ENCODE measurements around the gene TSPAN32.

TSPAN32 gene

DNA sequence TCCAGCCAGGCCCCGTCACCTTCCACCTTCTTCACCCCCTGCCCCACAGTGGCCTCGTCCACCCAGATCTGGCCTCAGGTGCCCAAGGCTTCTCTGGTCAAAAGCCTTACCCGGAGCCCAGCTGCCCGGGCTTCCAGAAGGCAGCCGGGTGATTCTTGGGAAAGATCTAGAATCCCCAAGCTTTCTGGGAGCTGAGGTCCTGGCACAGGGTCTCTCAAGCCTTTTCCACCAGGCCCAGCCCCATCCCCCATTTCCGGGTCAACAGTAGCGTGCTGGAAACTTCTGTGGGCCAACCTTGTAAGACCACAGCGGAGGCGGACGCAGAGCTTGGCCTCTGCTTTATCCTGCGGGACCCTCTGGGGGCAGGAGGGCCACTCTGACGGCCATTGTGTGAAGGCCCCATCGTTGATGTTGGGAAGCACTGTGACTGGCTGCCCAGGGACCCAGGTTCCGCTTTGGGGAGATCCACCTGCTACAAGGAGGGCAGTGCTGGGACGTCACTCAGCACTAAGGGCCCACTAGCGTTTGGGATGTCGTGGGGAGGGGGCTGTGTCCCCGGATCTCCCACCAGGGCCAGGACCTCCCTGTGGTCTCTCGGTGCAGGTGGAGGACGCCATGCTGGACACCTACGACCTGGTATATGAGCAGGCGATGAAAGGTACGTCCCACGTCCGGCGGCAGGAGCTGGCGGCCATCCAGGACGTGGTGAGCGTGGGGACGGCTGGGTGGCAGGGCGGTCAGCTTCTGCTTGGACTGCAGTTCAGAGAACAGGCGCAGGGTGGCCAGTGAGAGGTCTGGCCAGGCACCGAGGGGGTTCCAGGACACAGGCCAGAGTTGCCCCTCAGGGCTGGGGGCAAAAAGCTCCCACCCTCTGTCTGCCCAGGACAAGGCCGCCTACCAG, 11.5 kb downstream of the TSPAN32 start:
- DNase-seq (ENCODE audit: insufficient read length, low spot score) (no peak), FAIRE-seq (no peak)

DNA sequence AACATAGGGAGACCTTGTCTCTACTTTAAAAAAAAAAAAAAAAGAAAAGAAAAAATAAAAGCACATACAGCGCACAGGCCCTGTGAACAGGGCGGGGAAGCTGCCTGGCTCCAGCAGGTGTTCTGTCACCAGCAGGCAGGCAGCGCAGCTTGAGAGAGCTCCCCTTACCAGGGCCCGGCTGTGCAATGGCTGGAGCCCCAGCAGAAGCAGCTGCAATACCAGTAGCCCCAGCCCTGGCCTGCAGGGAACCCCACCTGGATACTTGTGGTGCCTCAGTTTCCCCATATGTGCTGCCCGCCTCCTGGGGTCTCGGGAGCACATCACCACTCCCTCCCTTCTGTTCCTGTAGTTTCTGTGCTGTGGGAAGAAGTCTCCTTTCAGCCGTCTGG, 12.3 kb downstream of the TSPAN32 start:
- DNase-seq (ENCODE audit: insufficient read length, low spot score) (no peak), FAIRE-seq (no peak)

DNA sequence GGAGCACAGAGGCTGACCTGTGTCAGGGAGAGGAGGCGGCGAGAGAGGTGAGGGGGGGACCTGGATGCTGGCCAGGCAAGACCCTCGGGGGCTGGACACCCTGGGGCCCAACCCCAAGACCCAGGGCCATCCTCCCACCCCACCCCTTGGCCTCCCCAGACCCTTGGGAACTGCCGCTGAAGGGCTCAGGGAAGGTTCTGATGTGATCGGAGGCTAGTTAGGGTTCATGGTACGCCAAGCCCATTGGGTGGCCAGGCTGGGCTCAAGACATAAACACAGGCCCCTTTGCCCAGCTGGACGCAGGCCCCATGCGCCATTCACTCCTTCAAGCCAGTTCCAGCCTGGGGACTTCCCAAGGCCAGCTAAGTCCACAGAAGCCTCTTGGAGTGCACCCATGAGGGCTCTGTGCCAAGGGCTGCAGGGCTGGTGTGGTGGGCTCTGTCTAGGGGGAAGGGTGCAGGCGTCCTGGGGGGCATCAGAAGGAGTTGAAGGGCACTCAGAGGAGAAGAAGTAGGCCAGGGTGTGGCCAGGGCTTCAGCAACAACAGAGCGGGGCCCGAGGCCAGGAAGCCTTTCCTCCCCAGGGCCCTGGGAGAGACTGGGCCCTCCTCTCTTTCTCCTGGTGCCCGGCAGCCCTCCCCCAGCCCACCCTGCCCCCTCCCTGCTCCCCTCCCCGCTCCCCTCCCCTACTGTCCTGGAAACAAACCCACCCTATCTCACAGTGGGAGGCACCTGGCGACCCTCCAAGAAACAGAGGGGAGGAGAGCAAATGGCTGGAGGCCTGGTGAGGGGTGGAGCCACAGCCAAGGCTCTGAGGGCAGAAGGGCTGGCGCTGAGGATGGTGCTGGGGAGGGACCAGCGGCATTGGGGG, 12.9 kb downstream of the TSPAN32 start:
- DNase-seq (ENCODE audit: insufficient read length, low spot score): peak; percentile 67
- FAIRE-seq: no peak

DNA sequence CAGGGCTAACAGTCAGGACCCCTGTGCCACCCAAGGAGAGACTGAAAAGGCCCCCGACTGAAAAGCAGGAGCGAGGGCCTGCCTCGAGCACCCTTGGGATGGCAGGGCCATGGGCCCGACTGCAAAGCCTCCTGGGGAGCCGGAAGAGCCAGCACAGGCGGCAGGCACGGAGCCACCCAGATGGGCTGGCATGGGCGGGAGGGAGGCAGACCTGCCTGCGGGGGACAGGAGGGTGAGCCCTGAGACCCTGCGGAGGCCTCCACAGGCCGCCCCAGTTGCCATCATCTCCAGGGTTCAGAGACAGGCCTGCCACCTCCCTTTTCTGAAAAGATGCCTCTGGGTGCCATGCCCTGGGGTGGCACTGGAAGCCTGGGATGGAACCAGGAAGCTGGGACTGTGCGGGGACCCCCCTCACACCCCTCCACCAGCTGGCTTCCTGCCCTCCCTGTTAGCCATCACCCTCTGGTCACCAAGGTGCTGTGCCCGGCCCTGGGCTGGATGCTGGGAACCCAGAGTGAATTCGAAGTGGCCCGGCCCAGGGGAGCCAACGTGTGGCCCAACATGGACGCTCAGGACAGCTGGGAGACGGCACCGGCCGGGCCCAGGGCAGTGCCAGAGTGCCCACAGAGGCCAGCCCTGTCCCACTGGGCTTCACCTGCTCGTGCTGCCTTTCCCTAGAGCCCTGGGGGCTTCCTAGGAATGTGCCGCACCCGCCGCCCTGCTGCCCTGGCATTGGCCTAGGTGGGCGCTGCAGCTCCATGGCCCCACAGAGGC, 13.8 kb downstream of the TSPAN32 start:
- DNase-seq (ENCODE audit: insufficient read length, low spot score) (no peak), FAIRE-seq (no peak)

DNA sequence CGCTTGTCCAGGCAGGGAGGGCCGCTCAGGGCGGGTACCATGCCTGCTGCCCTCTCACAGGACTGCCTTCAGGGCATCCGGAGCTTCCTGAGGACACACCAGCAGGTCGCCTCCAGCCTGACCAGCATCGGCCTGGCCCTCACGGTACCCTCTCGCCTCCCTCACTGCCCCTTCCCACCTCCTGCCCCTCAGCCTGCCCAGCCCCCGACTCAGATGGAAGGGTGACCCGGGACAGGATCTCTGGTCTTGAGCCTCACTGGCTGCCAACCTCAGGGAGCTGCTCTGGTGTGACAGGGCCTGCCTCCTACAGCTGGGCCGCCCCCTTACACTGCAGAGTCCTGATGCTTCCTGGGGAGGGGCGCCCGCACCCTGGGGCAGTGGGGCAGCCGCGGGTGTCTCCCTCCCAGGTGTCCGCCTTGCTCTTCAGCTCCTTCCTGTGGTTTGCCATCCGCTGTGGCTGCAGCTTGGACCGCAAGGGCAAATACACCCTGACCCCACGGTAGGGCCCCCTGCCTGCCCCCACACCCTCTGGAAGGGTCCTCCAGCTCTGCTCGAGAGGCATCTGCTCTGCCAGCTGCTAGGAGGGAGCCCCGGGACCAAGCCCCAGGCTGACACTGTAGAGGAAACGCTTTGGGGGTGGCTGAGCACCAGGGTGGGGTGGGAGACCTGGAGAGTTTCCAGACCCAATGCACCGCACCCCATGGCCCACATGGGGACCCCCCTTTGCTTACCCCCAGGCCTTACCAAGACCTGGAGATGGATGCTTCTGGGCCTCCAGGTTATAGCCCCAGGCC, 14.6 kb downstream of the TSPAN32 start:
- no peak for FAIRE-seq
- no peak for DNase-seq (ENCODE audit: insufficient read length, low spot score)

DNA sequence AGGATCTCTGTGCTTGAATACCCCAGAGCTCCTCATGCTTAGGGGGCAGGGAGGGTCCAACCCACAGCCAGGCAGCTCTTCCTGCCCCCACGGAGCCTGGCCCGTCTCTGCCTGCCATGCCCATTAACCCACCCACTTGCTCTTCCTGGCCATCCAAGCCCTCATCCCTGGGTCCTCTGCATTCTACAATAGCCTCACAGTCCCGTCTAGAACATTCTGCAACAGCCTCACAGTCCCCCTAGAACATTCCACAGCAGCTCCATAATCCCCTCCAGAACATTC, 15.1 kb downstream of the TSPAN32 start:
- FAIRE-seq: no peak
- no peak for DNase-seq (ENCODE audit: insufficient read length, low spot score)

DNA sequence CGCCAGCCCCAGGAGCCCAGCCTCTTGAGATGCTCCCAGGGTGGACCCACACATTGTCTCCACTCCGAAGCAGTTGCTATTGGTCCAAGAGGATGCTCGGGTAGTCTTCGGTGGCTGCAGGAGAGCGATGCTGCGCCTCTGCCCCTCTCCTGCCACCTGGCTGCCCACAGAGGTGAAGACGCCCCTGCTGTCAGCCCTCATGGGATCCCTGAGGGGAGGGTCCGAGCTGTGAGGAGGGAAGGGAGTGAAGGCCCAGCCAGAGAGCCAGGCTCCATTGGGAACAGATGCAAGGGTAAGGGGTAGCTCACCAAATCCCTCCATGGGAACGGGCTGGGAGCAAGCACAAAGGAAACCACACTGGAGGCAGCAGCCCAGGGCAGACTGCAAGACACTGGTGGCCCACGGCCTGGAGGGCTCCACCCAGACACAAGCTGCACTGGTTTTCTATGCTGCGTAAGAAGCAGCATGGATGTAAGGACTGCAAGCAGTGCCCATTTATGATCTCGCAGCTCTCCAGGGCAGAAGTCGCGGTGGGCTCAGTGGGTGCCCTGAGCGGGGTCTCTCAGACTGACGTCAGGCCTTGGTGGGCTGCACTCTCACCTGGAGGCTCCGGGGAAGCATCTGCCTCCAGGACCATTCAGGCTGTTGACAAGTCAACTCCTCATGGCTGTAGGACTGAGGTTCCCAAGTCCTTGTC, 15.7 kb downstream of the TSPAN32 start:
- DNase-seq (ENCODE audit: insufficient read length, low spot score) (no peak), FAIRE-seq (no peak)

DNA sequence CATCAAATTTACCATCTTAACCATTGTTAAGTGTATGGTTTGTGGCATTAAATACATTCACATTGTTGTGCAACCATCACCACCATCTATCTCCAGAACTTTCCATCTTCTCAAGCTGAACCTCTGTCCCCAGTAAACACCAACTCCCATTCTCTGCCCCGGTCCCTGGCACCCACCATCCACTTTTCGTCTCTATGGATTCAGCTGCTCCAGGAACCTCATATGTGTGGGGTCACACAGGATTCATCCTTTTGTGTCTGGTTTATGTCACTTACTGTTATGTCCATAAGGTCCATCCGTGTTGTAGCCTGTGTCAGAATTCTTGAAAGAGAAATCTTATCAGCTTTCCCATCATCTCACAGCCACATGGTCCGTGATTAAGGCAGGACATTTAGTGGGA, 16.3 kb downstream of the TSPAN32 start:
- FAIRE-seq (no peak), DNase-seq (ENCODE audit: insufficient read length, low spot score) (no peak)

DNA sequence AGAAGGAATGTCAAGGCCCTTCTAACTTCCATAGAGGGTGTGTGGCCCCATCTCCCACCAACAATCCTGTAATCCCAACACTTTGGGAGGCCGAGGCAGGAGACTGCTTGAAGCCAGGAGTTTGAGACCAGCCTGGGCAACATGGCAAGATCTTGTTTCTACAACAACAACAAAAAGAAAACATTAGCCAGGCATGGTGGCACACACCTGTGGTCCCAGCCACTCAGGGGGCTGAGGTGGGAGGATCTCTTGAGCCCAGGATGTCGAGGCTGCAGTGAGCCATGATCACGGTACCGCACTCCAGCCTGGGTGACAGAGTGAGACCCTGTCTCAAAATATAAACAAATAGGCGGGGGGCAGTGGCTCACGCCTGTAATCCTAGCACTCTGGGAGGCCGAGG, 16.9 kb downstream of the TSPAN32 start:
- FAIRE-seq (no peak), DNase-seq (ENCODE audit: insufficient read length, low spot score) (no peak)

DNA sequence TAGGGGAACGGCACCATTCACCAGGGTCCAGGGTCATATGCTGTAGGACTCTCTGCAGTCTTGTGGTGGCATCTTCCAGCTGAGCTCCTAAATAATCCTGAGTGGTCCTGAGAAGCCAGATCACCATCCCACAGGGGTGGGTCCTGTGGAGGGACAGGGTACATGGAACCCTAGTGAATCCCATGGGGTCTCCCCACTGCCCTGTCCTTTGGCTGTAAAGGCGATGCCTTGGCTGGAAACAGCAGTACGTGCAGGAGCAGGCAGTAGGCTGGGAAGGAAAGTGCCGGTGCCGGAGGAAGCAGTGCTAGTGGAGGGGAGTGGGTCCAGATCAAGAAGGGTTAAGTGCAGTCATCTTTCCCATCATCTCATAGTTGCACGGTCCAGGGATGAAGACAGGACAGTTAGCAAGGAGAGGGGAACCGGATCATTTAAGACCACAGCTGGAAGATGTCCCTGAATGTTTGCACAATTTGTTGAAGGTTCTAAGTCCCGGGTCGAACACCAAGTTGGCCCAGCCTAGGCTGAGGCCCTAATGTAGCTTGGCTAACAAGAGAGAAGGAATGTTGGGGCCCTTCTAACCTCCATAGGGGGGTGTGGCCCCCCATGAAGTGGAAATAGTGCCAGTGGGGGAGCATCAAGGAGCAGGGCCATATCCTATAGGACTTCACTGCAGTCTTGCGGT, 18.1 kb downstream of the TSPAN32 start:
- no peak for FAIRE-seq

DNA sequence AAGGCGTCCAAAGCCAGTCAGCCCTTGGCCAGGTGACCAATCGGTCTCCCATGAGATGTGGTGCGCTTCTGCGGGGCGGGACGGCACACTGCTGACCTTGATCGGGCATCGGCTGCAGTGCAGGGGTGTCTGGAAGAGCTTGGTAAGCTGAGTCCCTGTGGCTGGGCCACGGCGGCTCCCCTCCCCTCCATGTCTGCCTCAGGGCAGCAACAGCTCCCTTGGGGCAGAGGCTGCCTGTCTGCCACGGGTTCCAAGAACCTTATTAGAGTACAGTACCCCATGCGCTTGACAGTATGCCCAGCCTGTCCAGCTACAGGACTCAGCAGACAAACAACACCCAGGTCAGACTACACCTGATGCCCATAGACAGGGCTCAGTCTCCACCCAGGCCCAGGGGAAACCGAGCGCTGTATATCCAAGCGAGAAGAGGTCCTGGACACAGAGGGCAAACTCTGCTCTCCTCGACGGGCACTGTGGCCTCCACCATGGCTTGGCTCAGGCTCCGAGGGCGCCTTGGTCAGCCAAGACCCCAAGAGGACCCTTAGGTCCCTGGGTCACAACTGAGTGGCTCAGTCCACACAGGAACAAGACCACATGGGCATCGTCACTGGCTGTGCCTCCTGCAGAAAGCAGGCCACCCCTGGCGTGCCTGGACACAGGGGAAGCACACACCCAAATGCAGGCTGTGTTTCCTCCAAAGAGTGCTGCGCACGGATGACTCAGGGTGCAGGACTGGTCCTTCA, 18.9 kb downstream of the TSPAN32 start:
- DNase-seq (ENCODE audit: insufficient read length, low spot score) (no peak), FAIRE-seq (no peak)

More for the DNA sequence above, 18.1 kb downstream of the TSPAN32 start:
- DNase-seq (ENCODE audit: insufficient read length, low spot score): no peak

DNA sequence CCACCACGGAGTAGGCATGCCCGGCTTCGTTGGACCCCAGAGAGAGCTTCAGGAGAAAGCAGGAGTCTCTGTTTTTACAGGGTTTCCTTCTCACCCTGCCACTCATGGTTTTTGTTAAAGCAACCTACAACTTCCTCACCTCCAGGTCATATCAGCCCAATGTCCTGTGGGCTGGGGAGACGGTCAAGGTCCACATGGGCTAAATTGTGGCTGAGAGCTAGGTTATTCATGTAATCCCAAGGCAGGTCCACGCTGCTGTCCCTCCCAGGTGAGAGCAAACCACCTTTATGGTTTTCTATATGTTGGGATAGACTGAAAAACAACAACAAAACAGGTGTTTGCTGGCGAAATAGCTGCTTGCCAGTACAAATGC, 19.5 kb downstream of the TSPAN32 start:
- DNase-seq (ENCODE audit: insufficient read length, low spot score) (no peak), FAIRE-seq (no peak)

DNA sequence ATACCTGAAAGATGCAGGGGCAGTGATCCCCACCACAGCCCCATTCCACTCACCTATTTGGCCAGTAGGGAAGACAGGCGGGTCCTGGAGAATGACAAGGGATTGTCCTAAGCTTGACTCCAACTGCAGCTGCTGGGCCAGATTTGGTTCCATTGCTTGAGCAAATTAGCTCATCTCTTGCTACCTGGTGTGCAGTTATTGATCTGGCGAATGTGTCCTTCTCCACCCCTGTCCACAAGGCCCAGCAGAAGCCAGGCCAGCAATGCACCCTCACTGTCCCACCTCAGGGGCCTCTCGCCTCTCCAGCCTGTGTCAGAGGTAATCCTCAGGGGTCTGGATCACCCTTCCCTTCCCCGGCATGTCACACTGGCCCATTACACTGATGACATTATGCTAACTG, 23.3 kb downstream of the TSPAN32 start:
- DNase-seq (ENCODE audit: insufficient read length, low spot score) (no peak), FAIRE-seq (no peak)

DNA sequence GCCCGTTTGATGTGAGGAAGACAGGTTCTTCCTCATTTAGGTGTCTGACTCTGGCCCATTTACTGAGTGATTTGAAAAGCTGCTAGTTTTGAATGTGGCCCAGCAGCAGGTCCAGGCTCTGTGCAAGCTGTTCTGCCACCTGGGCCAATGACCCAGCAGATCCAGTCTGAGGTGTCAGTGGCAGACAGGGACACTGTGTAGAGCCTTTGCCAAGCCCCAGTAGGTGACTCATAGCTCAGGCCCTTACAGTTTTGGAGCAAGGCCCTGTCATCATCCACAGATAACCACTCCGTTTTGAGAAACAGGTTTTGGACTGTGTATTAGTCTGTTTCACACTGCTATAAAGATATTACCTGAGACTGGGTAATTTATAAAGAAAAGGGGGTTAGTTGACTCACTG, 23.9 kb downstream of the TSPAN32 start:
- FAIRE-seq (no peak), DNase-seq (ENCODE audit: insufficient read length, low spot score) (no peak)

DNA sequence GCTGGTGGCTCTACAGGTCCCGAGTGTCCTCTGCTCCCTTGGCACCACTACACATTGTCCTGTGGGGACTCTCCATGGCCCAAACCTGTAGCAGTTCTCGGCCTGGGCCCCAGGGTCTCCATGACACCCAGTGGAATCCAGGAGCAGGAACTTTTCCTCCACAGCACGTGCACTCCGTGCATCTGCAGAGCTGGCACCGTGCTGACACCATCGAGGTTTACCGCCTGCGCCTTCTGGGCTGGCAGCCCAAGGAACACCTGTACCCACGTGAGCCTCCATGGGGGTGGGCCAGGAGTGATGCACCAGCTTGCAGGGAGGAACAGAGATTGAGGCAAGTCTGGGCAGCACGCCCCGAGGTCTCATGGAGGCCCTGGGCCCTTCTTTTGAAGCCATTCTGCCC, 25.2 kb downstream of the TSPAN32 start:
- no peak for FAIRE-seq
- no peak for DNase-seq (ENCODE audit: insufficient read length, low spot score)

DNA sequence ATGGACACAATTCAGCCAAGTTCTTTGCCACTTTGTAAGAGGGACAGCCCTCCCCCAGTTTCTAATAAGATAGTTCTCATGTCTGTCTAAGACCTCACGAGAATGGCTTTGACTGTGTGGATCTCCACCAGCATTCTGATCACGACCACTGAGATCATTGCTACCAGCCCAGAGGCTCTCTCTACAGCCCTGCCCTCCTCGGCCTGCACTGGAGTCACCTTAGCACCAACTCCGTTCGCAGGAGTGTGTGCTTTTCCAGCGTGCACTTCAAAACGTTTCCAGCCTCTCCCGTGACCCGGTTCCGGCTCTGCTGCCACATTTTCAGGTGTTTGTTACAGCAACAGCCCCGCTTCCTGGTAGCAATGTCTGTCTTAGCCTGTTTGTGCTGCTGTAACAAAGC, 26.2 kb downstream of the TSPAN32 start:
- no peak for FAIRE-seq

DNA sequence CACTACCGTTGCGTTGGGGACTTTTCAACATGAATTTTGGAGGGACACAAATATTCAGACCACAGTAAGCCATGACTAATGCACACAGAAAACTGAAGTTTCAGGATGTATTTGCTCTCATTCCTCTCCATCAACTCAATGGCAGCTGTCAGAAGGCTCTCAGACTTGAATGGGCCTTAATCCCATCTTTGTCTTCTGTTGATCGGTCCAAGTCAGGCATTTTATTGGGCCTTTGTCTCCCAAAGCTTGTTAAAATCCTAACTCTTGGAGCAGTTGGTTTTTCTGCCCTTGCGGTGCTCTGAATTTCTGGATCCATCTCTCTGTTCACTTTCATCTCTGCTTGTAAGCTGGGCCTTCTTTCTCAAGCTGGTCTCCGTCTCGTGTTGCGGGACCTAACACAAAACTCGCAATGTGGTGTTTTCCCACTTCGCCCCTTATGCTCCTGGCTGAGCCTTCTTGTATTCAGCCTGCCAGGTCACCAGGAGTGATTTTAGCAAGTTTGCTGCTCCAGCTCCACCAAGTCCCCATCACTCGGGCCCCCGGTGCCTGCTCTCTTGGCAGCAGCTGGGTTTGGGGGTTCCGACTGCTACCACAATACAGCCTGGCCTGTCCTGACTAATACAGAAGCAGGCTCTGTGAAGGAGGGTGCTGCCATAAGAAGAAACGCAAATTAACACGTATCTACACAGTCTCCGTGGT, 27.0 kb downstream of the TSPAN32 start:
- no peak for FAIRE-seq

More for the DNA sequence above, 26.2 kb downstream of the TSPAN32 start:
- DNase-seq (ENCODE audit: insufficient read length, low spot score): no peak

DNA sequence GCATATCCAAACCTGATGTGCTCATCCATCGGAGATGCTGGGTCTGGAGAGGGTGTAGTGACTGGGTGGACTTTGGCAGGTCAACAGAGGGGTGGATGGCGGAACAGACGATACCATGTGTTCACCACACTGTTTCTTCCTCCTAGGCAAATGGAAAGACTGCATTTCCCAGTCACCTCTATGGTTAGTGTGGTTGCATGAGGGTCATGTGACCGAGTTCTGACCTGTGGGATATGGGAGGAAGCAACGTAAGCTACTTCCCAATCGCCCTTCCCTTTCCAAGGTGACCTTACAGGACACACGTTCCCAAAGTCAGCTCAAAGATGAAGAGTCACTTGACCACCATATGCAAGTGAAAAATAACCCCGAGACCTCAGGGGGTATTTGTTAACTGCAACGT, 27.7 kb downstream of the TSPAN32 start:
- no peak for FAIRE-seq
- DNase-seq (ENCODE audit: insufficient read length, low spot score): no peak

More for the DNA sequence above, 27.0 kb downstream of the TSPAN32 start:
- DNase-seq (ENCODE audit: insufficient read length, low spot score): no peak
